ENCODE data around the gene EIF2A.

- TF ChIP-seq CTCF (conservative IDR thresholded peaks at IDR 0.05 in 1 of 2, IDR thresholded peaks at IDR 0.05 in 1 of 2; ENCODE audit: low read depth in 1 of 2, low read length in 2 of 2) (no peak), EZH2 (IDR thresholded peaks at IDR 0.05; ENCODE audit: low read length, missing control alignments) (no peak)
These were observed at the start of gene EIF2A, which contains the start of gene SERP1 for GRCh38 chr3:150546226-150547044.
